ENCODE data around the gene PRKCB.

GRCh38 chr16:24018485-24018884 lies 182.7 kb downstream of the PRKCB start:
- TF ChIP-seq, protein P1, sequence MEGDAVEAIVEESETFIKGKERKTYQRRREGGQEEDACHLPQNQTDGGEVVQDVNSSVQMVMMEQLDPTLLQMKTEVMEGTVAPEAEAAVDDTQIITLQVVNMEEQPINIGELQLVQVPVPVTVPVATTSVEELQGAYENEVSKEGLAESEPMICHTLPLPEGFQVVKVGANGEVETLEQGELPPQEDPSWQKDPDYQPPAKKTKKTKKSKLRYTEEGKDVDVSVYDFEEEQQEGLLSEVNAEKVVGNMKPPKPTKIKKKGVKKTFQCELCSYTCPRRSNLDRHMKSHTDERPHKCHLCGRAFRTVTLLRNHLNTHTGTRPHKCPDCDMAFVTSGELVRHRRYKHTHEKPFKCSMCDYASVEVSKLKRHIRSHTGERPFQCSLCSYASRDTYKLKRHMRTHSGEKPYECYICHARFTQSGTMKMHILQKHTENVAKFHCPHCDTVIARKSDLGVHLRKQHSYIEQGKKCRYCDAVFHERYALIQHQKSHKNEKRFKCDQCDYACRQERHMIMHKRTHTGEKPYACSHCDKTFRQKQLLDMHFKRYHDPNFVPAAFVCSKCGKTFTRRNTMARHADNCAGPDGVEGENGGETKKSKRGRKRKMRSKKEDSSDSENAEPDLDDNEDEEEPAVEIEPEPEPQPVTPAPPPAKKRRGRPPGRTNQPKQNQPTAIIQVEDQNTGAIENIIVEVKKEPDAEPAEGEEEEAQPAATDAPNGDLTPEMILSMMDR (IDR thresholded peaks at IDR 0.05): no peak
- no peak for TF ChIP-seq EP300 (IDR thresholded peaks at IDR 0.05)

Data from gastroesophageal sphincter (tissue), 3 donors.